Mammary epithelial cell (primary cell): ENCODE measurements around the gene PYCR2.

Experiments used
- EZH2 ChIP-seq: IDR thresholded peaks from 2 replicates; pipeline ENCODE4 v1.6.1; 2012; ENCODE audit warnings: low read length, inconsistent platforms, borderline replicate concordance
- TF ChIP-seq, protein P1 (sequence below), 2 donors: IDR thresholded peaks in 1 of 2; conservative IDR thresholded peaks in 1 of 2; 2 replicates each; pipeline ENCODE4 v1.5.1; 2011 to 2012; ENCODE audit warnings: inconsistent platforms in 2 of 2, low read length in 2 of 2, mild to moderate bottlenecking in 2 of 2, control low read depth in 1 of 2, low read depth in 1 of 2; ENCODE audit not compliant: insufficient read depth in 1 of 2; ENCODE audit errors: extremely low read depth in 1 of 2

DNA sequence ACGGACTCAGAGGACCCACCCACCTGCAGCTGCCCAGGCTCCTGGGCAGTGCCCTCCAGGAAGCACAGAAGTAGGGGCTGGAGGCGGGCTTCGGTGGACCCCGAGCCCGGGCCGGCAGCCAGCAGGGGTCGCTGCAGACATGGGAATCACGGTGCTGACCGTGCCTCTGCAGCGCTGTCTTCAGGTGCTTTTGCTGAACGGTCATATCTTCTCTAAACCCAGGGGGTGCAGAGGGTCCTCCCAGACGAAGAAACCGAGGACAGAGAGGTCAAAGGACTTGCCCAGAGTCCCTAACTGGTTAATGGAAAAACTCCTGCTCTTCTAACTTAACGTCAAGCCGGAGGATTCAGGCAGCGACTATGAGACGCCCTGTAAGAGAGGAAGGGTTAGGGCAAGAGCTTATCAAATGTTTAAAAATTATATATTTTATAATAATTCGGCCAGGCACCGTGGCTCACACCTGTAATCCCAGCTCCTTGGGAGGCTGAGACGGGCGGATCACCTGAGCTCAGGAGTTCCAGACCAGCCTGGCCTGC, 38.5 kb upstream of the PYCR2 start:
- TF ChIP-seq, protein P1, sequence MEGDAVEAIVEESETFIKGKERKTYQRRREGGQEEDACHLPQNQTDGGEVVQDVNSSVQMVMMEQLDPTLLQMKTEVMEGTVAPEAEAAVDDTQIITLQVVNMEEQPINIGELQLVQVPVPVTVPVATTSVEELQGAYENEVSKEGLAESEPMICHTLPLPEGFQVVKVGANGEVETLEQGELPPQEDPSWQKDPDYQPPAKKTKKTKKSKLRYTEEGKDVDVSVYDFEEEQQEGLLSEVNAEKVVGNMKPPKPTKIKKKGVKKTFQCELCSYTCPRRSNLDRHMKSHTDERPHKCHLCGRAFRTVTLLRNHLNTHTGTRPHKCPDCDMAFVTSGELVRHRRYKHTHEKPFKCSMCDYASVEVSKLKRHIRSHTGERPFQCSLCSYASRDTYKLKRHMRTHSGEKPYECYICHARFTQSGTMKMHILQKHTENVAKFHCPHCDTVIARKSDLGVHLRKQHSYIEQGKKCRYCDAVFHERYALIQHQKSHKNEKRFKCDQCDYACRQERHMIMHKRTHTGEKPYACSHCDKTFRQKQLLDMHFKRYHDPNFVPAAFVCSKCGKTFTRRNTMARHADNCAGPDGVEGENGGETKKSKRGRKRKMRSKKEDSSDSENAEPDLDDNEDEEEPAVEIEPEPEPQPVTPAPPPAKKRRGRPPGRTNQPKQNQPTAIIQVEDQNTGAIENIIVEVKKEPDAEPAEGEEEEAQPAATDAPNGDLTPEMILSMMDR (conservative IDR thresholded peaks at IDR 0.05 in 1 of 2, IDR thresholded peaks at IDR 0.05 in 1 of 2; ENCODE audit: extremely low read depth in 1 of 2, insufficient read depth in 1 of 2, low read depth in 1 of 2, low read length in 2 of 2): peak in 1 of 2 donors; percentile 18
- no peak for TF ChIP-seq EZH2
